SK-N-SH treated with all-trans-retinoic acid at 6 μM for 48 hours (cell line): ENCODE results near the gene TMA7.
"Not testable (repeated sequence)": the region's sequence is repeated elsewhere in the genome, so short reads cannot be mapped to it uniquely, and the experiment has no call there.

Experiments used
- ATAC-seq: fragments of 200-7000 bp; cut with Tn5 transposase; 3 replicates; pipeline ENCODE4 v1.9.1; 2020; ENCODE audit warnings: mild to moderate bottlenecking, moderate library complexity
- ARNTL ChIP-seq: fragments of 450-650 bp; formaldehyde crosslinking; IDR thresholded peaks from 2 replicates; pipeline ENCODE4 v1.5.0; 2020; ENCODE audit warnings: low read depth, mild to moderate bottlenecking, moderate library complexity, borderline replicate concordance
- CSDC2 ChIP-seq: fragments of 250-450 bp; sonication (Bioruptor Pico); IDR thresholded peaks from 2 replicates; pipeline ENCODE4 v1.5.0; 2020; ENCODE audit warnings: mild to moderate bottlenecking, moderate library complexity
- GLIS3 ChIP-seq: fragments of 250-450 bp; sonication (Bioruptor Pico); IDR thresholded peaks from 2 replicates; pipeline ENCODE4 v1.5.0; 2020; ENCODE audit warnings: mild to moderate bottlenecking, moderate library complexity
- OSR1 ChIP-seq: fragments of 250-450 bp; sonication (Bioruptor Pico); IDR thresholded peaks from 2 replicates; pipeline ENCODE4 v1.8.0; 2022; ENCODE audit warnings: moderate library complexity, mild to moderate bottlenecking, inconsistent platforms
- PPARA ChIP-seq: fragments of 250-450 bp; sonication (Bioruptor Pico); IDR thresholded peaks from 2 replicates; pipeline ENCODE4 v1.5.0; 2020; ENCODE audit warnings: mild to moderate bottlenecking, borderline replicate concordance
- RARB ChIP-seq: fragments of 250-450 bp; sonication (Bioruptor Pico); IDR thresholded peaks from 2 replicates; pipeline ENCODE4 v1.8.0; 2021; ENCODE audit warnings: mild to moderate bottlenecking, moderate library complexity
- SNAI2 ChIP-seq: fragments of 250-450 bp; sonication (Bioruptor Pico); IDR thresholded peaks from 2 replicates; pipeline ENCODE4 v1.5.0; 2020; ENCODE audit warnings: mild to moderate bottlenecking, moderate library complexity
- TCF4 ChIP-seq: fragments of 250-450 bp; sonication (Bioruptor Pico); IDR thresholded peaks from 2 replicates; pipeline ENCODE4 v1.8.0; 2021; ENCODE audit warnings: mild to moderate bottlenecking, moderate library complexity, borderline replicate concordance
- TOX ChIP-seq: fragments of 250-450 bp; sonication (Bioruptor Pico); IDR thresholded peaks from 2 replicates; pipeline ENCODE4 v1.8.0; 2021; ENCODE audit warnings: mild to moderate bottlenecking, moderate library complexity, borderline replicate concordance
- ZFP3 ChIP-seq: fragments of 250-450 bp; sonication (Bioruptor Pico); IDR thresholded peaks from 2 replicates; pipeline ENCODE4 v1.5.0; 2020; ENCODE audit warnings: mild to moderate bottlenecking, moderate library complexity
- ZFP30 ChIP-seq: fragments of 450-650 bp; formaldehyde crosslinking; IDR thresholded peaks from 2 replicates; pipeline ENCODE4 v1.5.0; 2022; ENCODE audit warnings: mild to moderate bottlenecking, moderate library complexity
- ZNF565 ChIP-seq: fragments of 450-650 bp; formaldehyde crosslinking; conservative IDR thresholded peaks from 2 replicates; pipeline ENCODE4 v1.5.0; 2020; ENCODE audit warnings: low read depth, mild to moderate bottlenecking, moderate library complexity
- ZNF70 ChIP-seq: fragments of 450-650 bp; formaldehyde crosslinking; IDR thresholded peaks from 2 replicates; pipeline ENCODE4 v1.5.0; 2020; ENCODE audit warnings: mild to moderate bottlenecking, moderate library complexity
- ZNF8 ChIP-seq: fragments of 450-650 bp; formaldehyde crosslinking; IDR thresholded peaks from 2 replicates; pipeline ENCODE4 v1.5.0; 2020; ENCODE audit warnings: mild to moderate bottlenecking, moderate library complexity
- TF ChIP-seq, protein P1 (sequence below): fragments of 250-450 bp; sonication (Bioruptor Pico); IDR thresholded peaks from 2 replicates; pipeline ENCODE4 v1.5.1; 2020; ENCODE audit warnings: low read depth, mild to moderate bottlenecking, moderate library complexity
- TF ChIP-seq, protein P2 (sequence below): fragments of 250-450 bp; sonication (Bioruptor Pico); IDR thresholded peaks from 2 replicates; pipeline ENCODE4 v1.8.0; 2021; ENCODE audit warnings: low read depth, mild to moderate bottlenecking, moderate library complexity, borderline replicate concordance
- TF ChIP-seq, protein P3 (sequence below): fragments of 250-450 bp; sonication (Bioruptor Pico); IDR thresholded peaks from 2 replicates; pipeline ENCODE4 v1.5.0; 2020; ENCODE audit warnings: mild to moderate bottlenecking, moderate library complexity
- TF ChIP-seq, protein P4 (sequence below): fragments of 250-450 bp; sonication (Bioruptor Pico); IDR thresholded peaks from 2 replicates; pipeline ENCODE4 v1.5.1; 2021; ENCODE audit warnings: mild to moderate bottlenecking, moderate library complexity
- TF ChIP-seq, protein P5 (sequence below): fragments of 250-450 bp; sonication (Bioruptor Pico); IDR thresholded peaks from 2 replicates; pipeline ENCODE4 v1.8.0; 2020; ENCODE audit warnings: mild to moderate bottlenecking, moderate library complexity, borderline replicate concordance

Gene TMA7

DNA sequence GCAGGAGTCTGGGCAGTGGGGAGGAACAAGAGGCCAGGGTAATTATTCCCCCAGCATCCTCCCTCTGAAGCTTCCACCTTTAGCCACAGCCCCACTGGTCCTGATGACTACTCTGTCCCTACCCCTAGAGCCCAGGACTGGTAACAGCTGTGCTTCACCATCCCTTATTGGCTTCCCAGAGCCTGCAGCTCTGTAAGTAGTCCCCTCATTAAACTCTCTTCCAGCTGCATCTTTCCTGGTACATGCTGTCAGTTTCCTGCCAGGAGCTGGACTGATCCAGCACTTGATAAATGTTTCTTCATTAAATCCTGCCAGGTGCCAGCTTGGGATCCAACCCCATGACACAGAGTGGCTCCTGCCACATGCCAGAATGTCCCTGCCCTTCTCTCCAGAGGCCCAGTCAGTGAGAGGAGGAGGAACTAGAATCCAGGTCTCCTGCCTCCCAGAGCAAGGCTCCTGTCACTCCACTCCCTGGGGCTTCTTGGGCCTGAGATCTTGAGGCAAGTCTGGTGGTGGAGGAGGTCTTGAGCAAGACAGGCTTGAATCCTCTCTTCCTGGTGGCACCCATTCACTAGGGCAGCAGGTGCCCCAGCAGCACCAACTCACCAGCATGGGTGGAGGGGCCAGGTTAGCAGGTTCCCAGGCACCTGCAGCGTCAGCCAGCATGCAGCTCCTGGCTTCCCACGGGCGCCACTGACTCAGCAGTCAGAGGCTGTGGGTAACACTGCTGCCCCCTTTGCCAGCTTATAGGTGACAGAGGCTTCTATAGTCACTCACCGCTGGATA, 40.5 kb upstream of the TMA7 start:
- TF ChIP-seq ARNTL (CRISPR knock-in tag), result no peak
- TF ChIP-seq TCF4 (CRISPR knock-in tag), result no peak
- TF ChIP-seq GLIS3, result no peak
- TF ChIP-seq TOX (CRISPR knock-in tag), result no peak
- no peak for TF ChIP-seq ZNF8
- no peak for TF ChIP-seq SNAI2 (CRISPR knock-in tag)
- TF ChIP-seq RARB (CRISPR knock-in tag), result no peak
- TF ChIP-seq ZNF565 (CRISPR knock-in tag), result no peak
- TF ChIP-seq, protein P1, sequence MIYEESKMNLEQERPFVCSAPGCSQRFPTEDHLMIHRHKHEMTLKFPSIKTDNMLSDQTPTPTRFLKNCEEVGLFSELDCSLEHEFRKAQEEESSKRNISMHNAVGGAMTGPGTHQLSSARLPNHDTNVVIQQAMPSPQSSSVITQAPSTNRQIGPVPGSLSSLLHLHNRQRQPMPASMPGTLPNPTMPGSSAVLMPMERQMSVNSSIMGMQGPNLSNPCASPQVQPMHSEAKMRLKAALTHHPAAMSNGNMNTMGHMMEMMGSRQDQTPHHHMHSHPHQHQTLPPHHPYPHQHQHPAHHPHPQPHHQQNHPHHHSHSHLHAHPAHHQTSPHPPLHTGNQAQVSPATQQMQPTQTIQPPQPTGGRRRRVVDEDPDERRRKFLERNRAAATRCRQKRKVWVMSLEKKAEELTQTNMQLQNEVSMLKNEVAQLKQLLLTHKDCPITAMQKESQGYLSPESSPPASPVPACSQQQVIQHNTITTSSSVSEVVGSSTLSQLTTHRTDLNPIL (CRISPR knock-in tag), result no peak
- TF ChIP-seq, protein P2, sequence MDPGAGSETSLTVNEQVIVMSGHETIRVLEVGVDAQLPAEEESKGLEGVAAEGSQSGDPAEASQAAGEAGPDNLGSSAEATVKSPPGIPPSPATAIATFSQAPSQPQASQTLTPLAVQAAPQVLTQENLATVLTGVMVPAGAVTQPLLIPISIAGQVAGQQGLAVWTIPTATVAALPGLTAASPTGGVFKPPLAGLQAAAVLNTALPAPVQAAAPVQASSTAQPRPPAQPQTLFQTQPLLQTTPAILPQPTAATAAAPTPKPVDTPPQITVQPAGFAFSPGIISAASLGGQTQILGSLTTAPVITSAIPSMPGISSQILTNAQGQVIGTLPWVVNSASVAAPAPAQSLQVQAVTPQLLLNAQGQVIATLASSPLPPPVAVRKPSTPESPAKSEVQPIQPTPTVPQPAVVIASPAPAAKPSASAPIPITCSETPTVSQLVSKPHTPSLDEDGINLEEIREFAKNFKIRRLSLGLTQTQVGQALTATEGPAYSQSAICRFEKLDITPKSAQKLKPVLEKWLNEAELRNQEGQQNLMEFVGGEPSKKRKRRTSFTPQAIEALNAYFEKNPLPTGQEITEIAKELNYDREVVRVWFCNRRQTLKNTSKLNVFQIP, result no peak
- TF ChIP-seq, protein P3, sequence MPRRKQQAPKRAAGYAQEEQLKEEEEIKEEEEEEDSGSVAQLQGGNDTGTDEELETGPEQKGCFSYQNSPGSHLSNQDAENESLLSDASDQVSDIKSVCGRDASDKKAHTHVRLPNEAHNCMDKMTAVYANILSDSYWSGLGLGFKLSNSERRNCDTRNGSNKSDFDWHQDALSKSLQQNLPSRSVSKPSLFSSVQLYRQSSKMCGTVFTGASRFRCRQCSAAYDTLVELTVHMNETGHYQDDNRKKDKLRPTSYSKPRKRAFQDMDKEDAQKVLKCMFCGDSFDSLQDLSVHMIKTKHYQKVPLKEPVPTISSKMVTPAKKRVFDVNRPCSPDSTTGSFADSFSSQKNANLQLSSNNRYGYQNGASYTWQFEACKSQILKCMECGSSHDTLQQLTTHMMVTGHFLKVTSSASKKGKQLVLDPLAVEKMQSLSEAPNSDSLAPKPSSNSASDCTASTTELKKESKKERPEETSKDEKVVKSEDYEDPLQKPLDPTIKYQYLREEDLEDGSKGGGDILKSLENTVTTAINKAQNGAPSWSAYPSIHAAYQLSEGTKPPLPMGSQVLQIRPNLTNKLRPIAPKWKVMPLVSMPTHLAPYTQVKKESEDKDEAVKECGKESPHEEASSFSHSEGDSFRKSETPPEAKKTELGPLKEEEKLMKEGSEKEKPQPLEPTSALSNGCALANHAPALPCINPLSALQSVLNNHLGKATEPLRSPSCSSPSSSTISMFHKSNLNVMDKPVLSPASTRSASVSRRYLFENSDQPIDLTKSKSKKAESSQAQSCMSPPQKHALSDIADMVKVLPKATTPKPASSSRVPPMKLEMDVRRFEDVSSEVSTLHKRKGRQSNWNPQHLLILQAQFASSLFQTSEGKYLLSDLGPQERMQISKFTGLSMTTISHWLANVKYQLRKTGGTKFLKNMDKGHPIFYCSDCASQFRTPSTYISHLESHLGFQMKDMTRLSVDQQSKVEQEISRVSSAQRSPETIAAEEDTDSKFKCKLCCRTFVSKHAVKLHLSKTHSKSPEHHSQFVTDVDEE (CRISPR knock-in tag), result no peak
- no peak for TF ChIP-seq PPARA (CRISPR knock-in tag)
- no peak for TF ChIP-seq ZFP30 (CRISPR knock-in tag)
- TF ChIP-seq ZNF70 (CRISPR knock-in tag), result no peak
- no peak for TF ChIP-seq CSDC2
- TF ChIP-seq, protein P4, sequence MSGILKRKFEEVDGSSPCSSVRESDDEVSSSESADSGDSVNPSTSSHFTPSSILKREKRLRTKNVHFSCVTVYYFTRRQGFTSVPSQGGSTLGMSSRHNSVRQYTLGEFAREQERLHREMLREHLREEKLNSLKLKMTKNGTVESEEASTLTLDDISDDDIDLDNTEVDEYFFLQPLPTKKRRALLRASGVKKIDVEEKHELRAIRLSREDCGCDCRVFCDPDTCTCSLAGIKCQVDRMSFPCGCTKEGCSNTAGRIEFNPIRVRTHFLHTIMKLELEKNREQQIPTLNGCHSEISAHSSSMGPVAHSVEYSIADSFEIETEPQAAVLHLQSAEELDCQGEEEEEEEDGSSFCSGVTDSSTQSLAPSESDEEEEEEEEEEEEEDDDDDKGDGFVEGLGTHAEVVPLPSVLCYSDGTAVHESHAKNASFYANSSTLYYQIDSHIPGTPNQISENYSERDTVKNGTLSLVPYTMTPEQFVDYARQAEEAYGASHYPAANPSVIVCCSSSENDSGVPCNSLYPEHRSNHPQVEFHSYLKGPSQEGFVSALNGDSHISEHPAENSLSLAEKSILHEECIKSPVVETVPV (CRISPR knock-in tag), result no peak
- TF ChIP-seq OSR1 (CRISPR knock-in tag), result no peak
- ATAC-seq, result 0 out of 3 replicates have a peak, but pooled peaks have one; percentile 5

DNA sequence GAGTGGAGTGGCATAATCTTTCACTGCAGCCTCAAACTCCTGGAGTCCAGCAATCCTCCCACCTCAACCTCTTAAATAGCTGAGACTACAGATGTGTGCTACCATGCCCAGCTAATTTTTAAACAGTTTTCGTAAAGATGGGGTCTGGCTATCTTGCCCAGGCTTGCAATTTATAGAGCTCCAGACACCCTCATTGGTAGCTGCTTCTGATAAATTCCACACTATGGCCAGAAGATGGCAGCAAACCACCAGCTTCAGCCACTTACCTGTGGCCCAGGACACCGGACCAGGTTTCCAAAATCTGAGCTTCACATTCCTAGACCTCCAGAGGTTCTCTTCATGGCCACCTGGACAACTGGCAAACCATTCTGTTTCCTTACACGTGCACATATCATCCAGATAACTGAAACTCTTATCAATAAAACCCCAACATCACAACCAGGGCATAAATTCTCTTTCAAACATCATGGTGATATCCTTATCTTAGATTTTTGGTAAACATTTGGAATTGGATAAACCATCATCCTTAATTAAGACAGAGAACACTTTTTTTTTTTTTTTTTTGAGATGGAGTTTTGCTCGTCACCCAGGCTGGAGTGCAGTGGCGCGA, 39.1 kb upstream of the TMA7 start:
- ATAC-seq, result peak; percentile 70
- no peak for TF ChIP-seq ZNF70 (CRISPR knock-in tag)
- no peak for TF ChIP-seq ZFP3 (CRISPR knock-in tag)
- no peak for TF ChIP-seq SNAI2 (CRISPR knock-in tag)
- TF ChIP-seq, protein P2, result no peak
- no peak for TF ChIP-seq CSDC2
- no peak for TF ChIP-seq ZNF8
- TF ChIP-seq, protein P4 (CRISPR knock-in tag), result no peak
- TF ChIP-seq, protein P5, sequence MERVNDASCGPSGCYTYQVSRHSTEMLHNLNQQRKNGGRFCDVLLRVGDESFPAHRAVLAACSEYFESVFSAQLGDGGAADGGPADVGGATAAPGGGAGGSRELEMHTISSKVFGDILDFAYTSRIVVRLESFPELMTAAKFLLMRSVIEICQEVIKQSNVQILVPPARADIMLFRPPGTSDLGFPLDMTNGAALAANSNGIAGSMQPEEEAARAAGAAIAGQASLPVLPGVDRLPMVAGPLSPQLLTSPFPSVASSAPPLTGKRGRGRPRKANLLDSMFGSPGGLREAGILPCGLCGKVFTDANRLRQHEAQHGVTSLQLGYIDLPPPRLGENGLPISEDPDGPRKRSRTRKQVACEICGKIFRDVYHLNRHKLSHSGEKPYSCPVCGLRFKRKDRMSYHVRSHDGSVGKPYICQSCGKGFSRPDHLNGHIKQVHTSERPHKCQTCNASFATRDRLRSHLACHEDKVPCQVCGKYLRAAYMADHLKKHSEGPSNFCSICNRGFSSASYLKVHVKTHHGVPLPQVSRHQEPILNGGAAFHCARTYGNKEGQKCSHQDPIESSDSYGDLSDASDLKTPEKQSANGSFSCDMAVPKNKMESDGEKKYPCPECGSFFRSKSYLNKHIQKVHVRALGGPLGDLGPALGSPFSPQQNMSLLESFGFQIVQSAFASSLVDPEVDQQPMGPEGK, result no peak
- TF ChIP-seq TCF4 (CRISPR knock-in tag), result no peak

DNA sequence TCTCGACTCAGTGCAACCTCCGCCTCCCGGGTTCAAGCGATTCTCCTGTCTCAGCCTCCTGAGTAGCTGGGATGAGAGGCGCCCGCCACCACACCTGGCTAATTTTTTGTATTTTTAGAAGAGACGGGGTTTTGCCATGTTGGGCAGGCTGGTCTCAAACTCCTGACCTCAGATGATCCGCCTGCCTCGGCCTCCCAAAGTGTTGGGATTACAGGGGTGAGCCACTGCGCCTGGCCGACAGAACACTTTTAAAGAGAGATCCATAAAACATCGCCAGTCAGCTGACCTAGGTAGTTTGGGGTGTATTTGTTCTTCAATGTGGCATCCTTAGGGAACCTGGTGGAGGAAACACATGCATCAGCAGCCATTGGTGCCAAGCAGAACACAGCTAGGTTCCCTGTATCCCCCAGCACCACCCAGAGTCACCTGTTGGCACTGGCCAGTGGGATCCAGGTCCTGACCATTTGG, 38.6 kb upstream of the TMA7 start:
- ATAC-seq, result not testable (repeated sequence)
